Measurements from ENCODE around the gene SPDYE1. TPM values are rescaled to one million over a fixed set of nuclear protein-coding genes. Genes with fewer than 3 reads are reported as not detected.

Gene SPDYE1
- total RNA-seq, 2 donors from 2014 or later = not detected

GRCh38 chr7:44057181-44057848 lies 59.6 kb downstream of the SPDYE1 start:
- H3K4me1 ChIP-seq (ENCODE audit: control insufficient read depth in 1 of 2, low read depth in 2 of 2) = no peaks in the 10 kb centered on the region
- no peak for DNase-seq (ENCODE audit: low spot score)

GRCh38 chr7:44057849-44058758 lies 60.4 kb downstream of the SPDYE1 start:
- no peak for ATAC-seq (ENCODE audit: insufficient number of reproducible peaks, low FRiP score, low read depth)
- peaks cover 66% of the 10 kb centered on the region for H3K36me3 ChIP-seq
- no peak overlapping the region for H3K27ac ChIP-seq

More at GRCh38 chr7:44057181-44057848, 59.6 kb downstream of the SPDYE1 start:
- Histone ChIP-seq H3K27ac (no peak overlapping the region), H3K4me3 (no peak overlapping the region), H3K36me3 (peaks cover 74% of the 10 kb centered on the region), H3K27me3 (replicated peaks; ENCODE audit: insufficient read depth) (no peaks in the 10 kb centered on the region), H3K9me3 (no peaks in the 10 kb centered on the region)
- TF ChIP-seq CTCF (IDR thresholded peaks at IDR 0.05) = no peak
- ATAC-seq (ENCODE audit: insufficient number of reproducible peaks, low FRiP score, low read depth) = no peak

GRCh38 chr7:44058759-44059218 lies 61.1 kb downstream of the SPDYE1 start:
- Histone ChIP-seq H3K36me3 (peaks cover 64% of the 10 kb centered on the region), H3K9me3 (no peaks in the 10 kb centered on the region), H3K27ac (no peak overlapping the region), H3K4me3 (no peak overlapping the region), H3K27me3 (replicated peaks; ENCODE audit: insufficient read depth) (no peaks in the 10 kb centered on the region), H3K4me1 (ENCODE audit: control insufficient read depth in 1 of 2, low read depth in 2 of 2) (peaks cover 0 to 6% of the 10 kb centered on the region in 2 donors)
- DNase-seq (ENCODE audit: low spot score) (no peak), ATAC-seq (ENCODE audit: insufficient number of reproducible peaks, low FRiP score, low read depth) (no peak)
- no peak for TF ChIP-seq CTCF (IDR thresholded peaks at IDR 0.05)

More at GRCh38 chr7:44057849-44058758, 60.4 kb downstream of the SPDYE1 start:
- no peaks in the 10 kb centered on the region for H3K27me3 ChIP-seq (replicated peaks; ENCODE audit: insufficient read depth)
- H3K9me3 ChIP-seq = no peaks in the 10 kb centered on the region
- H3K4me3 ChIP-seq = no peak overlapping the region
- peaks cover 0 to 6% of the 10 kb centered on the region in 2 donors for H3K4me1 ChIP-seq (ENCODE audit: control insufficient read depth in 1 of 2, low read depth in 2 of 2)
- no peak for DNase-seq (ENCODE audit: low spot score)
- no peak for TF ChIP-seq CTCF (IDR thresholded peaks at IDR 0.05)

GRCh38 chr7:44059219-44060090 lies 61.8 kb downstream of the SPDYE1 start:
- H3K27me3 ChIP-seq (replicated peaks; ENCODE audit: insufficient read depth) = no peaks in the 10 kb centered on the region
- no peak overlapping the region for H3K4me3 ChIP-seq
- peaks cover 64% of the 10 kb centered on the region for H3K36me3 ChIP-seq
- H3K27ac ChIP-seq = no peak overlapping the region
- DNase-seq (ENCODE audit: low spot score) (no peak), ATAC-seq (ENCODE audit: insufficient number of reproducible peaks, low FRiP score, low read depth) (no peak)
- peaks cover 0 to 12% of the 10 kb centered on the region in 2 donors for H3K4me1 ChIP-seq (ENCODE audit: control insufficient read depth in 1 of 2, low read depth in 2 of 2)
- no peaks in the 10 kb centered on the region for H3K9me3 ChIP-seq
- no peak for TF ChIP-seq CTCF (IDR thresholded peaks at IDR 0.05)

Other genes with a start within 250 kb of the SPDYE1 start
- gene BLVRA, start 239.2 kb upstream of the SPDYE1 start, total RNA-seq = 10 to 100 TPM; 35.3 to 46.4 TPM
- gene MRPS24, start 128.4 kb upstream of the SPDYE1 start, total RNA-seq = 10 to 100 TPM; 50.6 to 71.8 TPM
- gene URGCP, start 91.3 kb upstream of the SPDYE1 start, total RNA-seq = 10 to 100 TPM; 33.7 to 41.0 TPM
- 10 to 100 TPM; 28.7 to 35.1 TPM for gene UBE2D4, start 71.5 kb upstream of the SPDYE1 start, total RNA-seq
- gene DBNL, start 46.8 kb downstream of the SPDYE1 start, total RNA-seq = 100 to 1,000 TPM; 148 to 156 TPM
- 1 to 10 TPM; 1.8 to 9.5 TPM for gene PGAM2, start 67.7 kb downstream of the SPDYE1 start, total RNA-seq
- gene POLM, start 84.6 kb downstream of the SPDYE1 start, total RNA-seq = 10 to 100 TPM; 70.0 to 78.7 TPM
- 1,000 to 10,000 TPM; 1,006 to 1,415 TPM for gene AEBP1, start 106.4 kb downstream of the SPDYE1 start, total RNA-seq
- gene POLD2, start 125.7 kb downstream of the SPDYE1 start, total RNA-seq = 10 to 100 TPM; 38.7 to 43.8 TPM
- gene MYL7, start 143.4 kb downstream of the SPDYE1 start, total RNA-seq = not detected
- 1 to 10 TPM; 1.6 to 2.3 TPM for gene GCK, start 191.5 kb downstream of the SPDYE1 start, total RNA-seq
- gene YKT6, start 203.1 kb downstream of the SPDYE1 start, total RNA-seq = 10 to 100 TPM; 62.0 to 69.6 TPM

Measured in thoracic aorta (tissue), 2 donors.